ENCODE data around the gene RBL2. TPM values are rescaled to one million over a fixed set of nuclear protein-coding genes. Genes with fewer than 3 reads are reported as not detected.

The RBL2 gene
- total RNA-seq, 4 donors from 2014 or later = 31.8 to 88.1 (median 45.3) TPM

- WGBS, 2 donors = 70 to 95% methylated on average over 2 to 5 of the region's 5 CpGs
- intact Hi-C loops (cut with DNase I) = no loop called here
- H3K9me3 ChIP-seq = no peaks in the 10 kb centered on the region
- H3K4me1 ChIP-seq = peaks cover 0 to 3% (median 0%) of the 10 kb centered on the region in 3 donors
- no peak for DNase-seq
- H3K4me3 ChIP-seq = no peak overlapping the region
- TF ChIP-seq POLR2A (IDR thresholded peaks at IDR 0.05) (no peak), CTCF (IDR thresholded peaks at IDR 0.05) (no peak)
- H3K27me3 ChIP-seq = no peaks in the 10 kb centered on the region
- H3K36me3 ChIP-seq = peaks cover 0 to 84% (median 5%) of the 10 kb centered on the region in 3 donors
- H3K27ac ChIP-seq = no peak overlapping the region
These were observed 19.7 kb downstream of the RBL2 start for GRCh38 chr16:53453928-53454327.

- WGBS, 2 donors = 60 to 80% methylated on average over 2 of the region's 2 CpGs
- Histone ChIP-seq H3K27me3 (no peaks in the 10 kb centered on the region), H3K27ac (peak overlapping the region in 1 of 4 donors; percentile 16), H3K4me3 (no peak overlapping the region), H3K9me3 (no peaks in the 10 kb centered on the region), H3K36me3 (peaks cover 5 to 100% (median 13%) of the 10 kb centered on the region in 3 donors), H3K4me1 (no peaks in the 10 kb centered on the region)
- no peak for DNase-seq
- TF ChIP-seq POLR2A (IDR thresholded peaks at IDR 0.05) = no peak
- TF ChIP-seq CTCF (IDR thresholded peaks at IDR 0.05) = no peak
- intact Hi-C loops (cut with DNase I) = no loop called here
These were observed 22.4 kb downstream of the RBL2 start for GRCh38 chr16:53456625-53457024.

GRCh38 chr16:53457670-53458069, 23.4 kb downstream of the RBL2 start:
- WGBS, 2 donors = 55 to 80% methylated on average over 2 of the region's 2 CpGs
- Histone ChIP-seq H3K27ac (peak overlapping the region in 1 of 4 donors; percentile 16), H3K27me3 (no peaks in the 10 kb centered on the region), H3K4me1 (no peaks in the 10 kb centered on the region), H3K36me3 (peaks cover 5 to 100% (median 13%) of the 10 kb centered on the region in 3 donors), H3K4me3 (no peak overlapping the region), H3K9me3 (no peaks in the 10 kb centered on the region)
- DNase-seq = no peak
- intact Hi-C loops (cut with DNase I) = no loop called here
- TF ChIP-seq CTCF (IDR thresholded peaks at IDR 0.05) (no peak), POLR2A (IDR thresholded peaks at IDR 0.05) (no peak)

- WGBS, 2 donors = 82 to 95% methylated on average over 8 of the region's 8 CpGs
- no peak overlapping the region for H3K4me3 ChIP-seq
These were observed 24.4 kb downstream of the RBL2 start for GRCh38 chr16:53458635-53459034.

More at GRCh38 chr16:53458635-53459034, 24.4 kb downstream of the RBL2 start:
- Histone ChIP-seq H3K36me3 (peaks cover 5 to 100% (median 13%) of the 10 kb centered on the region in 3 donors), H3K27me3 (no peaks in the 10 kb centered on the region), H3K27ac (no peak overlapping the region), H3K9me3 (no peaks in the 10 kb centered on the region), H3K4me1 (no peaks in the 10 kb centered on the region)
- intact Hi-C loops (cut with DNase I) = no loop called here
- TF ChIP-seq POLR2A (IDR thresholded peaks at IDR 0.05) = no peak
- no peak for TF ChIP-seq CTCF (IDR thresholded peaks at IDR 0.05)
- DNase-seq = no peak
